GM21786 (cell line): ENCODE results near the gene CNTNAP5.

Experiments used
- ATAC-seq: cut with Tn5 transposase; IDR thresholded peaks from one replicate; pipeline ENCODE4 v1.9.1; 2021; ENCODE audit not compliant: unreplicated experiment

Gene CNTNAP5

DNA sequence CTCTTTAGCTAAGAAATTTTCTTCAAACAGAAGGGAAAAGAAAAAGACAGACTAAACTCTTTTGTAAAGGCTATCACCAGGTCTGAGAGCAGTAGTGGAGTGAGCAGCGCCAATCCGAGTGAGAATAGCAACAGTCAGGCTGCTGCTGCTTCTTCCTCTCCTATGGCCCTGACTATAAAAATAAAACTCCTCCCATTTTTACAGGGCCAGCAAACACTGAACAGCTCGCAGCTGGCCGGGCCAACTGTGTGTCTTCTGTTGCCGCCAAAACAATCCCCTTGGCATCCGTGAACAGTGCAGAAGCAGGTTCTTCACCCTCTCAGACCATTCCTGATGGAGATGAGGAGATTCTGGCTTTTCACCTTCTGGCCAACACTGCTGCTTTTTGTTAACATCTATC is 124.5 kb downstream of the CNTNAP5 start:
- no peak for ATAC-seq

DNA sequence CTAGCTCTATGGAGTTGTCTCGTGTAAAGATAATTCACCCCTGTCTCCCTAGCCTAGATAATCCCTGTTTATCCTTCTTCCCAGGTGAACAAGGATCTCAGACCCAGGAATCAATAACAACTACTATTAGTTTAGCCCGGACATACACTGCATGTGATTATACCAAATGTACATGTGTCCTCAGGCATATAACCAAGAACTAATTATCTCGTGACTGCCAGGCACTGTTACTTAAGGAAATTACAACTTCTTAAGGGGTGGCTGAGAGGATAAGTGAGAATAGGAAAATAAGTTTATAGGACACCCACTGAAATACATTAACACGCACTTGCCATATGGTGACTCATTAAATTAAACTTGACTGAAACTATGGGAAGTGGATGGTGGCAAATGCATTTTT is 126.6 kb downstream of the CNTNAP5 start:
- ATAC-seq: no peak

DNA sequence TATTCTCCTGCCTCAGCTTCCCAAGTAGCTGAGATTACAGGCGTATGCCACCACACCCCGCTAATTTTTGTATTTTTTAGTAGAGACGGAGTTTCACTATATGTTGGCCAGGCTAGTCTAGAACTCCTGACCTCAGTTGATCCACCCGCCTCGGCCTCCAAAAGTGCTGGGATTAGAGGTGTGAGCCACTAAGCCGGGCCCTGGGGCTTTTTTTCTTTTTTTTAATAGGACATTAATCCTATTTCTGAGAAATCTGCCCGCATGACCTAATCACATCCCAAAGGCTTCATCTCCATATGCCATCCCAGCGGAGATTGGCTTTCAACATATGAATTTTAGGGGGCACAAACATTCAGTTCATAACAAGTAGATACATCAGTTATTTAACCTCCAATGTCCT is 128.6 kb downstream of the CNTNAP5 start:
- ATAC-seq: no peak

DNA sequence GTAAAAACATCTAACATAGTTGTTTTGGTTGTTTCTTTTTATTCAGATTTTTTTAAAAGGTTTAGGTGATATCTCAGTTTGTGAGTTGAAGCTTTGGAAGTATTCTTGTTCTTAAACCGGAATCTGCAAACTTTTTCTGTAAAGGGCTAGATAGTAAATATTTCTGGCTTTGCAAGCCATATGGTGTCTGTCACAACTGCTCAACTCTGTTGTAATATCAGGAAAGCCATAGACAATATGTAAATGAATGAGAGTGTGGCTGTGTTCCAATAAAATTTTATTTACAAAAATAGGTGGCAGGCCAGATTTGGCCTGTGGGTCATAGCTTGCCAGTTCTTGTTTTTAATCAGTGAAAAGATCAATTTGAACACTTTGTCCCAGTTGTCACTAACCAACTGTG is 134.1 kb downstream of the CNTNAP5 start:
- ATAC-seq: no peak

- ATAC-seq: no peak
Observed at GRCh38 chr2:124161542-124161941, 136.5 kb downstream of the CNTNAP5 start.

- no peak for ATAC-seq
Observed at GRCh38 chr2:124162256-124162655, 137.2 kb downstream of the CNTNAP5 start.

- ATAC-seq: no peak
Observed at GRCh38 chr2:124163840-124164239, 138.8 kb downstream of the CNTNAP5 start.

- no peak for ATAC-seq
Observed at GRCh38 chr2:124165698-124166097, 140.6 kb downstream of the CNTNAP5 start.

DNA sequence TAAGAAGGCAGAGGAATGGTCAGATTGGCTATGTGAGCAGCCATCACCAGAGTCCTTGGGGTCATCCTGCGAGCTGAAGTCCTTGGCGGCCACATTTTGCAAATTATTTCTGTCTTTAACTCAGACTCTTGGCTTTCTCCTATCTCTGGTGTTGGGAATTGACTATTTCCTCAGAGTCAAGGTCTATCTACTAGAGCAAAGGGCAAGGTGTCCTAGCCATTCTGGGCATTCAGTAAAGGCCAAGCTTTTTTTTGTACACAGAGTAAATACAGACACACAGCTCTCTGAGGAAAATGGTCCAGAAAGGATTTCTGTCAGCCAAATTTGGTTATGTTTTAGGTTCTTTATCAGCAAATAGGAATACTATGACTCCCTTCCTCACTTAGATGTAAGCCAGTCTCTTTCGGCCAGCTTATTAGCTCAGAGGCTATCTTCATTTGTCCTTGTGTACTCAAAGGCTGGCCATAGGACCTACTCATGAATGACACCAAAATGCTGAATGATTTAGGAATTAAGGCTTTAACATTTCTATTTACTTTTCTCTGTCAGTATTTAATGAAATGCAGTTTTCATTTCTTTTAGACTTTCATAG is 146.5 kb downstream of the CNTNAP5 start:
- ATAC-seq: no peak

DNA sequence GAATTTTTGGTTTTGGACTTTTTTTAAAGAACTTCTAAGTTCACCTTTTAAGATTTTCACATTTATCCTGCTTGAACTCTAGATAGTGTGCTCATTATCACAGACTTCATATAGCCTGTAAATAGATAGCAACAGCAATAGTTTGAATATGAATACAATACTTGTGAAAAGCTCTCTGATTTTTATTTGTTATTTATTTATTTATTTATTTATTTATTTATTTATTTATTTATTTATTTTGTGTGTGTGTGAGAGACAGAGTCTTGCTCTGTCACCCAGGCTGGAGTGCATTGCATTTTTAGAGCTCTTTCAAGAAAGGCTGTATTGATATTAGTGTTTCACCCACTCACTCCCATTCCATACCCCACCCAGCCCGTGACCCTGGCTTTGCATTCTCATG is 153.6 kb downstream of the CNTNAP5 start:
- no peak for ATAC-seq

- no peak for ATAC-seq
Observed at GRCh38 chr2:124180635-124181034, 155.5 kb downstream of the CNTNAP5 start.

DNA sequence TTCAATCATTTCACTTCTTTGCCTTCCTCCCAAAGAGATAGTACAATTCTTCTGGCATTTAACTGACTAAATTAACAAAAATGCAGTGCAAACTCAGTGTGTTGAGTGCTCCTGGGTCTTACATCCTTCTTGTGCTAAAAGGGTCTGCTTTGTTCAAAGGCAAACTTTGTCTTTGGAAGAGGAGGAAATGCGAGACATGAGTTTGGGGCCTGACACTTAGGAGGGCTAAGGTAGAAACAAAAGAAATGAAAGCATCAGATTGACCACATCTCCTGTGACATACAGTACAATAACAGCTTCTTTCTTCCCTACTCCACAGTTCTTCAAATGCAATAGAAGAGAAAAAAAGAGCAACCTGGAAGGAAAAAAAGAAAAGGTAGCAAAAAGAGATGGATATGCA is 161.7 kb downstream of the CNTNAP5 start:
- ATAC-seq: no peak

DNA sequence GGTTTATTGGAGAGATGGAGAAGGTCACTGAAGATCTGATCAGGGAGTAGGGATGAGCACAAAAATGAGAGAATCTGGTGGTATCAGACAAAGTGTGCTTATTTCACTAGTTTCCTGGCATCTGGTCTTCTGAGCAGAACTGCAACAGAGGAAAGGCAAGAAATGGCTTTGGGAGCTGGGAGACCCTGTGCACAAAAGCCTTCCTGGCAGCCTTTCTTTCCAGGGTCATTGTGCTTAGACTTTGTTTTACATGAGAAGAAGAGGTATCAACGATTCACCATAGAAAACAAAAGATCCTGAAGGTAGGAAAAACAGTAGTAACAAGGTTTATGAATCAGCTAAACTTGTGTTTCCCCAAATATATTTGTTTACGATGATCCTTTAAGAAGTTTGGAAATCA is 162.9 kb downstream of the CNTNAP5 start:
- ATAC-seq: no peak

DNA sequence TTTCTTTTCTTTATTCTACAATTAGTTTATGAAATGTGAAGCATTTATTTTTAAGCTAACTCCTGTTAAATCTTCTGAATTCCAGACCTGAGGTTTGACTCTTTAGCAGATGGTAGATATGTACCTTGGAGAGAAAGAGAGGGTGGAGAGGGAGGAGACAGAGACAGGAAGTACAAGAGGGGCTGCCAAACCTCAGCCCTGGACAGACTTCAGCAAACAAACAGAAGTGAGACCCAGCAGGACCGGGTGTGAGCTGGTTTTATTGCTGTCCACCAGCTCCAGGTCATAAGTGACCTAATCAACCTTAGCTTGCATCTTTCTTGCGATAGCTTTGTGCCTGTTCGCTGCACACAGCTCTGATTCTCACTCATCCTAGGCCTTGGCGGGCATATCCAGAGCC is 168.6 kb downstream of the CNTNAP5 start:
- ATAC-seq: no peak

GRCh38 chr2:124201713-124202112 is 176.6 kb downstream of the CNTNAP5 start:
- ATAC-seq: no peak

DNA sequence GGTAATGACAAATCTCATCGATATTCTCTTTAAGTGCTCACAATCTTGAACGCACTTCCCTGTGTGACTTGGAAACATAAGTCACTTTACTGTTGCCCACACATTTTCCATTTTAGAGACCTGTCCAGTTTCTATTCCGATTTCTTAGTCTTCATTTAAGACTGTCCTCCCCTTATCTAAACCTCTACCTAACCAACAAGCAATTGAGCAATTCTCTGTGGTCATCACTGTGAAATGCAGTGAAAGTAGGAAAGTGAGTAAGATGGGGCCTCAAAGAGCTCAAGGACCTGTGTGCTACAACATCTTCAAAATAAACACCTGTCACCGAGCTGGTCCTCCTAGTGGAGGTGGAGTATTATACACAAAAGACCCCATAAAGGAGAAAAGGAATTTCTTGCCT is 184.4 kb downstream of the CNTNAP5 start:
- no peak for ATAC-seq

GRCh38 chr2:124211461-124211860 is 186.4 kb downstream of the CNTNAP5 start:
- ATAC-seq: no peak

- no peak for ATAC-seq
Observed at GRCh38 chr2:124213977-124214587, 189.0 kb downstream of the CNTNAP5 start.

DNA sequence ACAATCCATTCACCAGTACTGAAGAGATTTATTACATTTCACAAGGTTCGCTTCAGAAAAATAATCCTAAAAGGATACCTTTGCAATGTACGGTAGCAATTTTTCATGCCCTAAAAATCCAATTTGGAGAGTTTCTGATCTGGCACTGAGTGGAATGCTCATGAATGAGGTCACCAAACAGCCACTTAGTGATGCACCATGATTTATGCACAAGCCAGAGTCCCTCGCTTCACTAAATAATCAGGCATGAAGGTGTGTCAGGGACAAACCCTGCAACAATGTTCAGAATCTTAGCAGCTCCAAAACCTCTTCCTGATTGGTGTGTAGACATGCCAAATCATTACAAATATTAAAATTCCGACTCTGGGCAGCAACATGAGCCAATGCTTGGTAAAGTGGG is 221.1 kb downstream of the CNTNAP5 start:
- ATAC-seq: no peak

GRCh38 chr2:124248386-124248785 is 223.3 kb downstream of the CNTNAP5 start:
- ATAC-seq: no peak

- ATAC-seq: no peak
Observed at GRCh38 chr2:124250433-124250832, 225.3 kb downstream of the CNTNAP5 start.

- no peak for ATAC-seq
Observed at GRCh38 chr2:124254621-124255020, 229.5 kb downstream of the CNTNAP5 start.

GRCh38 chr2:124257120-124257519 is 232.0 kb downstream of the CNTNAP5 start:
- no peak for ATAC-seq
